Cardiac muscle cell (in vitro differentiated cells and primary cell): ENCODE measurements around the gene B4GALT7. TPM values are rescaled to one million over a fixed set of nuclear protein-coding genes. Genes with fewer than 3 reads are reported as not detected.

Source experiments
- DNase-seq, 2 donors: peaks; one replicate each; pipeline versions ENCODE4 v3.0.0 to v3.0.0-alpha.2; 2010 to 2017; ENCODE audit warnings: low read depth in 1 of 2, low spot score in 1 of 2
- H3K27ac ChIP-seq: fragments of 200-600 bp; sonication (generic); 2 replicates; pipeline ENCODE4 v1.5.1; 2016
- H3K27me3 ChIP-seq: fragments of 200-600 bp; sonication (generic); 2 replicates; pipeline ENCODE4 v1.6.0; 2016; ENCODE audit warnings: control low read depth
- H3K36me3 ChIP-seq: fragments of 200-600 bp; sonication (generic); 2 replicates; pipeline ENCODE4 v1.5.1; 2016; ENCODE audit warnings: control low read depth
- H3K4me1 ChIP-seq: fragments of 200-600 bp; sonication (generic); 2 replicates; pipeline ENCODE4 v1.8.1; 2017; ENCODE audit warnings: low read depth, mild to moderate bottlenecking, mixed run types
- H3K4me3 ChIP-seq: fragments of 200-600 bp; sonication (generic); 2 replicates; pipeline ENCODE4 v1.5.1; 2016; ENCODE audit warnings: mild to moderate bottlenecking
- H3K9me3 ChIP-seq: fragments of 200-600 bp; sonication (generic); 2 replicates; pipeline ENCODE4 v1.5.1; 2017; ENCODE audit warnings: low read depth, mild to moderate bottlenecking, control low read depth
- polyA plus RNA-seq: library from polyadenylated mRNA; unstranded; fragments of >200 nt; fragmentation: Nextera tagmentation; extraction: Ambion mirVana; gene quantifications from 2 replicates; pipeline ENCODE4 v1.2.1, GENCODE V29; 2016
- total RNA-seq: library from RNA; depleted of rRNA; stranded (reverse); fragments of >200 nt; gene quantifications from 2 replicates; pipeline ENCODE4 v1.2.3, GENCODE V29; 2016
- TF ChIP-seq, protein P1 (sequence below): IDR thresholded peaks from 2 replicates; pipeline ENCODE4 v1.5.1; 2012; ENCODE audit warnings: low read depth, mild to moderate bottlenecking, low read length

The B4GALT7 gene
- total and polyA plus RNA-seq, 2 experiments from 2014 or later, result 29.0 to 42.3 TPM

DNA sequence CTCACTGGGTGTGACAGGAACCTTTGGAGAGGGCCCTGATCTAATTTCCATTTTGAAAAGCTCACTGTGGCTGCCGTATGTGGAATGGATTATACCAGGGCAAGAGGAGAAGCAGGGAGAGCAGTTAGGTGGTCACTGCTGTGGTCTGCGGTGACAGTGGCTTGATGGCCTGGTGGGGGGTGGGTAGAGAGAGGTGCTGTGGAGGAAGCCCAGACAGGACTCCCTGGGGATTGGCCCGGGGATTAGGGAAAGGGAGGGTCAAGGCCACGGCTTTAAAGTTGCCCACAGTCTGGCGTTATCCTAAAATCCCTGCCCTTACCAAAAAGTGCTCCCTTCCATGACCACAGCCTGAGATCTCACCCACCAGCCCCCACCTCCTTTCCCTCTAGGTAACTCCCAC is 4.7 kb downstream of the B4GALT7 start:
- Histone ChIP-seq H3K4me1 (peaks cover 10% of the 10 kb centered on the region), H3K4me3 (no peak overlapping the region), H3K36me3 (no peaks in the 10 kb centered on the region), H3K27me3 (no peaks in the 10 kb centered on the region), H3K9me3 (no peaks in the 10 kb centered on the region), H3K27ac (no peak overlapping the region)
- TF ChIP-seq, protein P1, sequence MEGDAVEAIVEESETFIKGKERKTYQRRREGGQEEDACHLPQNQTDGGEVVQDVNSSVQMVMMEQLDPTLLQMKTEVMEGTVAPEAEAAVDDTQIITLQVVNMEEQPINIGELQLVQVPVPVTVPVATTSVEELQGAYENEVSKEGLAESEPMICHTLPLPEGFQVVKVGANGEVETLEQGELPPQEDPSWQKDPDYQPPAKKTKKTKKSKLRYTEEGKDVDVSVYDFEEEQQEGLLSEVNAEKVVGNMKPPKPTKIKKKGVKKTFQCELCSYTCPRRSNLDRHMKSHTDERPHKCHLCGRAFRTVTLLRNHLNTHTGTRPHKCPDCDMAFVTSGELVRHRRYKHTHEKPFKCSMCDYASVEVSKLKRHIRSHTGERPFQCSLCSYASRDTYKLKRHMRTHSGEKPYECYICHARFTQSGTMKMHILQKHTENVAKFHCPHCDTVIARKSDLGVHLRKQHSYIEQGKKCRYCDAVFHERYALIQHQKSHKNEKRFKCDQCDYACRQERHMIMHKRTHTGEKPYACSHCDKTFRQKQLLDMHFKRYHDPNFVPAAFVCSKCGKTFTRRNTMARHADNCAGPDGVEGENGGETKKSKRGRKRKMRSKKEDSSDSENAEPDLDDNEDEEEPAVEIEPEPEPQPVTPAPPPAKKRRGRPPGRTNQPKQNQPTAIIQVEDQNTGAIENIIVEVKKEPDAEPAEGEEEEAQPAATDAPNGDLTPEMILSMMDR, result no peak
- no peak for DNase-seq

- peaks cover 10% of the 10 kb centered on the region for H3K4me1 ChIP-seq
- H3K9me3 ChIP-seq, result no peaks in the 10 kb centered on the region
- TF ChIP-seq, protein P1, result no peak
- no peak for DNase-seq
- H3K4me3 ChIP-seq, result no peak overlapping the region
- no peak overlapping the region for H3K27ac ChIP-seq
- no peaks in the 10 kb centered on the region for H3K36me3 ChIP-seq
- H3K27me3 ChIP-seq, result no peaks in the 10 kb centered on the region
Measured at GRCh38 chr5:177605078-177605477, 5.1 kb downstream of the B4GALT7 start.

DNA sequence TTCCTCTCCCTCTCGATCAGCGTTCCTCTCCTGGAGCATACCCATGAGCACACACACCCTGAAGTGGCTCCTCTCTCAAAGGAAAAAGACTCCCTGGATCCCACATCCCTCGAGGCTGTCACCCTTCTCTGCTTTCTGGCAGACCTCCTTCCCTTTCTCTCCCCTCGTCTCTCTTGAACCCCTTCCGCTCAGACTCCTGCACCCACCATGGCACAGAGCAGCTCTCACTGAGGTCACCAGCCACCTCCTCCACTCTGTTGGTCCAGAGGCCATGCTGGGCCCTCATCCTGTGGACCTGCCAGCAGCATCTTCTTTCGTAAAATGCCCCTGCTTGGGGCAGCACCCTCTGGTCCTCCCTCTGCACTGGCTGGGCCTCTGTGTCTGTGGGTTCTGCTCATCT is 5.7 kb downstream of the B4GALT7 start:
- no peaks in the 10 kb centered on the region for H3K36me3 ChIP-seq
- H3K27me3 ChIP-seq, result no peaks in the 10 kb centered on the region
- no peak overlapping the region for H3K4me3 ChIP-seq
- no peaks in the 10 kb centered on the region for H3K9me3 ChIP-seq
- H3K4me1 ChIP-seq, result peaks cover 10% of the 10 kb centered on the region
- no peak for DNase-seq
- TF ChIP-seq, protein P1, result no peak
- no peak overlapping the region for H3K27ac ChIP-seq

DNA sequence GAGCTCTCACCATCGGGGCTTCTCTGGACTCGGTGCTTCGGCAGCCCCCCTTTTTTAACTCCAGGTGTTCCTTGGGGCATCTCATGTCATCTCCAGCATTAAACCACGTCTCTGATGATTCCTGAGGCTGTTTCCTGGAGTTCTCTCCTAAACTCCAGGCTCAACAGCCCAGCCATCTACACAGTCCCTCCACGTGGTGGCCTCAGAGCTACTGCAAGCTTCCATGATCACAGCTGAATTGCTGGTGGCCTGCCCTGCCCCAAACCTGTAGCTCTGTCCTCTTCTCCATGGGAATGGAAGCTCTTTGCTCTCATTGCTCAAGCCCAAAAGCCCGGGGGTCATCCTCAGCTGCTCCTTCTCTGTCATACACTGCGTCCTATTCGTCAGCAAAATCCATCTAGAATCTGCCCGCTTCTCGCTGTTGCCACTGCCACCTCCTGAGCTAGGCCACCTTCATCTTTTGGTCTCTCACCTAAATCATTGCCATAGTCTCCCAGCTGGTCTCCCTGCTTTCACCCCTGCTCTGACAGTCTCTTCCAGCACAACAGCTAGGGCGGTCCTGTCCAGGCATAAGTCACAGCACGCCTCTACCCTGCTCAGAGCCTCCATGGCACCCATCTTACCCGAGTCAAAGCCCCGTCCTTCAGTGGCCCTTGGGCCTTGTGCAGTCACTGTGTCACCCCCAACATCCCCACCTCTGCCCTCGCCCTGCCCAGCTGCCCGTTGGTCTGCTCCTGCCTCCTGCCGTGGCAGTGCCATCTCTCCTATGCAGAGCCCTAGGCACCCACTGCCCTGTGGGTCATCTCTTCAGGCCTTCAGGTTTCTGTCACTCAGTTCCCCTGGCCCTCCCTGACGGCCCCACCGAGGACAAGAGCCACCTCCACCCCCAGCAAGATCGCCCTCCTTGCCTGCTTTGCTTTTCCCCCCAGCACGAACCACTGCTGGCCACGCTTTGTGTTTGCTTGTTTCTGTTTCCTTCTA is 6.4 kb downstream of the B4GALT7 start:
- Histone ChIP-seq H3K4me3 (no peak overlapping the region), H3K27ac (peak overlapping the region; percentile 88), H3K4me1 (peaks cover 6% of the 10 kb centered on the region), H3K36me3 (no peaks in the 10 kb centered on the region), H3K27me3 (no peaks in the 10 kb centered on the region), H3K9me3 (no peaks in the 10 kb centered on the region)
- DNase-seq, result no peak
- TF ChIP-seq, protein P1, result no peak

DNA sequence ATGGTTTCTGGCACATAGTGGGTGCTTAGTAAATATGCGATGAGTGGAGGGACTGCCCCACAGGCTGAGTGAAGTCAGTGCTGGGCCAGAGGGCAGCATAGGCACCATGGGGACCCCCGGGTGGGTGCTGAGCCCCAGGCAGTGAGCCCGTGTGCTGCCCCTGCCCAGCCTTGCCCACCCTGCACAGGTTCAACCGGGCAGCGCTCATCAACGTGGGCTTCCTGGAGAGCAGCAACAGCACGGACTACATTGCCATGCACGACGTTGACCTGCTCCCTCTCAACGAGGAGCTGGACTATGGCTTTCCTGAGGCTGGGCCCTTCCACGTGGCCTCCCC is 7.2 kb downstream of the B4GALT7 start:
- H3K9me3 ChIP-seq, result no peaks in the 10 kb centered on the region
- H3K27ac ChIP-seq, result peak overlapping the region; percentile 88
- TF ChIP-seq, protein P1, result no peak
- H3K4me1 ChIP-seq, result peaks cover 6% of the 10 kb centered on the region
- no peaks in the 10 kb centered on the region for H3K27me3 ChIP-seq
- no peak for DNase-seq
- no peak overlapping the region for H3K4me3 ChIP-seq
- H3K36me3 ChIP-seq, result no peaks in the 10 kb centered on the region
